Body of pancreas (tissue), 4 donors: Measurements from ENCODE around the gene CCDC83.

Experiments used
- CTCF ChIP-seq, 7 experiments: fragments of 450-650 bp in 4 of 7; fragments of 200-600 bp in 3 of 7; sonication (generic) in 3 of 7; IDR thresholded peaks; one replicate each; pipeline ENCODE4 v1.5.1; 2016 to 2019; ENCODE audit warnings: antibody characterized with exemption in 7 of 7
- POLR2A ChIP-seq, 3 donors: fragments of 450-650 bp; IDR thresholded peaks; one replicate each; pipeline ENCODE4 v1.6.1; 2016; ENCODE audit warnings: antibody characterized with exemption in 3 of 3, mild to moderate bottlenecking in 2 of 3

- TF ChIP-seq CTCF (IDR thresholded peaks at IDR 0.05): no peak
- no peak for TF ChIP-seq POLR2A (IDR thresholded peaks at IDR 0.05)
Observed at GRCh38 chr11:85935751-85936150, 80.6 kb downstream of the CCDC83 start.
